Measurements from ENCODE around the gene RASA3. TPM values are rescaled to one million over a fixed set of nuclear protein-coding genes. Genes with fewer than 3 reads are reported as not detected.
A peak's percentile ranks its signal among the peaks of the same experiment; 100 is the strongest.

RASA3 gene
- total and polyA plus RNA-seq, 10 of the 15 experiments (the other 5 are each of a cell fraction or from before 2014, with no cell fraction given) = 0.79 to 33.9 (median 17.6) TPM

- H3K36me3 ChIP-seq (ENCODE audit: control insufficient read depth in 2 of 2, insufficient read depth in 2 of 2, low read length in 1 of 2) = peaks cover 0 to 7% of the 10 kb centered on the region in 2 experiments; a peak in 3 of 4 replicates
- POLR2A ChIA-PET = no interaction called here
Observed at GRCh38 chr13:114013336-114013735, 119.1 kb downstream of the RASA3 start.

DNA sequence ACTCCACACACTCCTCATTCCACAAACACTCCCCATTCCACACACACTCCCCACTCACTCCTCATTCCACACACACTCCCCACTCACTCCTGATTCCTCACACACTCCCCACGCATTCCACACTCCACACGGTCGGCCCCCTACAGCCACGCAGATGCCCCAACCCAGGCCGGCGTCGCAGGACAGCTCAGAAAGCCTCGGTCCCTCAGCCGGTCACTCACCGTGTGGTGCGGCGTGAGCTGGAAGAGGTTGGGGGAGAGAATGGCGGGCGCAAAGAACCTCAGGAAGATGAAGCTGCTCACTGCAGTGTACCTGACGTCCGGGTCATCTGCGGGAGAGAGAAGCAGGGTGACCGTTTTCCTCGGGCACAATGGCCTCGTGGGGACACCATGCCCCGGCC lies 119.5 kb downstream of the RASA3 start:
- peaks cover 0 to 7% of the 10 kb centered on the region in 2 experiments; a peak in 3 of 4 replicates for H3K36me3 ChIP-seq (ENCODE audit: control insufficient read depth in 2 of 2, insufficient read depth in 2 of 2, low read length in 1 of 2)
- CTCF ChIA-PET = no interaction called here
- H3K9me3 ChIP-seq (replicated peaks; ENCODE audit: control insufficient read depth, insufficient read depth, low read length) = no peaks in the 10 kb centered on the region
- no peak for TF ChIP-seq JUNB (IDR thresholded peaks at IDR 0.05)
- no peak for TF ChIP-seq HDAC6 (IDR thresholded peaks at IDR 0.05; ENCODE audit: unreplicated experiment)
- no peak for TF ChIP-seq ESRRA (IDR thresholded peaks at IDR 0.05; ENCODE audit: low read length)
- peak; percentile 16; the same call in 1 of the 2 replicates for TF ChIP-seq POLR2A (IDR thresholded peaks at IDR 0.05; ENCODE audit: low read depth, low read length)
- H3K79me2 ChIP-seq (ENCODE audit: control insufficient read depth, insufficient read depth, low read length) = no peaks in the 10 kb centered on the region
- no peak overlapping the region for H3K4me3 ChIP-seq
- BruUV-seq (replicated peaks) = no TSS peak
- POLR2A ChIA-PET = no interaction called here
- H3K9ac ChIP-seq (ENCODE audit: control insufficient read depth, insufficient read depth, low read length) = no peak overlapping the region
- FAIRE-seq (no peak), ATAC-seq (no peak), DNase-seq (ENCODE audit: low read depth, low spot score) (no peak)
- H4K20me1 ChIP-seq (ENCODE audit: control insufficient read depth, insufficient read depth) = no peaks in the 10 kb centered on the region
- in situ Hi-C loops (cut with MboI) = loop anchor here (5.0 kb wide), 1 partner anchor 41 kb away; the partner anchor contains the start of gene C13orf46
- RAD21 ChIA-PET (ENCODE audit: unreplicated experiment) = no interaction called here
- no peaks in the 10 kb centered on the region for H3K27me3 ChIP-seq (replicated peaks in 1 of 2; ENCODE audit: control insufficient read depth in 2 of 2, insufficient read depth in 2 of 2, low read length in 1 of 2)
- H3K27ac ChIP-seq (ENCODE audit: control insufficient read depth, insufficient read depth) = no peak overlapping the region
- no peak overlapping the region for H3K4me2 ChIP-seq (ENCODE audit: control insufficient read depth, insufficient read depth)
- SMC1A ChIA-PET (ENCODE audit: uncharacterized antibody, unreplicated experiment) = no interaction called here
- 91% methylated on average over 19 of the region's 21 CpGs for WGBS (ENCODE audit: insufficient coverage, insufficient replicate concordance, low lambda C conversion rate, missing lambda C conversion rate)
- H2AFZ ChIP-seq (ENCODE audit: control insufficient read depth, low read depth, low read length) = no peak overlapping the region
- intact Hi-C loops (cut with micrococcal nuclease; ENCODE audit: unreplicated experiment) = no loop called here
- H3K4me1 ChIP-seq (ENCODE audit: control insufficient read depth, insufficient read depth, low read length) = no peaks in the 10 kb centered on the region

More at GRCh38 chr13:114013336-114013735, 119.1 kb downstream of the RASA3 start:
- H3K79me2 ChIP-seq (ENCODE audit: control insufficient read depth, insufficient read depth, low read length) = no peaks in the 10 kb centered on the region
- CTCF ChIA-PET = no interaction called here
- RAD21 ChIA-PET (ENCODE audit: unreplicated experiment) = no interaction called here
- no peak overlapping the region for H3K9ac ChIP-seq (ENCODE audit: control insufficient read depth, insufficient read depth, low read length)
- intact Hi-C loops (cut with micrococcal nuclease; ENCODE audit: unreplicated experiment) (no loop called here), in situ Hi-C loops (cut with MboI) (loop anchor here (5.0 kb wide), 1 partner anchor 41 kb away; the partner anchor contains the start of gene C13orf46)
- TF ChIP-seq SREBF2 (IDR thresholded peaks at IDR 0.05; ENCODE audit: low read length) (no peak), KDM1A (IDR thresholded peaks at IDR 0.05; ENCODE audit: borderline replicate concordance) (no peak), GATAD2B (conservative IDR thresholded peaks at IDR 0.05; ENCODE audit: low read depth) (no peak), FOXM1 (IDR thresholded peaks at IDR 0.05; ENCODE audit: low read depth, low read length) (no peak), POU2F2 (IDR thresholded peaks at IDR 0.05; ENCODE audit: borderline replicate concordance, low read depth, low read length) (no peak), MYC (IDR thresholded peaks at IDR 0.05; ENCODE audit: insufficient read depth, insufficient read length, insufficient replicate concordance, low read length, severe bottlenecking) (no peak)
- no peaks in the 10 kb centered on the region for H4K20me1 ChIP-seq (ENCODE audit: control insufficient read depth, insufficient read depth)
- no peak overlapping the region for H2AFZ ChIP-seq (ENCODE audit: control insufficient read depth, low read depth, low read length)
- SMC1A ChIA-PET (ENCODE audit: uncharacterized antibody, unreplicated experiment) = no interaction called here
- no peak overlapping the region for H3K4me3 ChIP-seq
- no peak overlapping the region for H3K27ac ChIP-seq (ENCODE audit: control insufficient read depth, insufficient read depth)
- no peak overlapping the region for H3K4me2 ChIP-seq (ENCODE audit: control insufficient read depth, insufficient read depth)
- H3K27me3 ChIP-seq (replicated peaks in 1 of 2; ENCODE audit: control insufficient read depth in 2 of 2, insufficient read depth in 2 of 2, low read length in 1 of 2) = no peaks in the 10 kb centered on the region
- no peak for ATAC-seq
- BruUV-seq (replicated peaks) = no TSS peak
- H3K9me3 ChIP-seq (replicated peaks; ENCODE audit: control insufficient read depth, insufficient read depth, low read length) = no peaks in the 10 kb centered on the region
- no peak for FAIRE-seq
- no peaks in the 10 kb centered on the region for H3K4me1 ChIP-seq (ENCODE audit: control insufficient read depth, insufficient read depth, low read length)
- DNase-seq (ENCODE audit: low read depth, low spot score) = no peak
- WGBS (ENCODE audit: insufficient coverage, insufficient replicate concordance, low lambda C conversion rate, missing lambda C conversion rate) = 86% methylated on average over 4 of the region's 4 CpGs

Data from GM12878 (cell line).